Body of pancreas (tissue), 4 donors: ENCODE data around the gene RBCK1.

ENCODE experiments used
- POLR2A ChIP-seq, 3 donors: fragments of 450-650 bp; IDR thresholded peaks; one replicate each; pipeline ENCODE4 v1.6.1; 2016; ENCODE audit warnings: antibody characterized with exemption in 3 of 3, mild to moderate bottlenecking in 2 of 3
- TF ChIP-seq, protein P1 (sequence below), 7 experiments: fragments of 450-650 bp in 4 of 7; fragments of 200-600 bp in 3 of 7; sonication (generic) in 3 of 7; IDR thresholded peaks; one replicate each; pipeline ENCODE4 v1.5.1; 2016 to 2019; ENCODE audit warnings: antibody characterized with exemption in 7 of 7

DNA sequence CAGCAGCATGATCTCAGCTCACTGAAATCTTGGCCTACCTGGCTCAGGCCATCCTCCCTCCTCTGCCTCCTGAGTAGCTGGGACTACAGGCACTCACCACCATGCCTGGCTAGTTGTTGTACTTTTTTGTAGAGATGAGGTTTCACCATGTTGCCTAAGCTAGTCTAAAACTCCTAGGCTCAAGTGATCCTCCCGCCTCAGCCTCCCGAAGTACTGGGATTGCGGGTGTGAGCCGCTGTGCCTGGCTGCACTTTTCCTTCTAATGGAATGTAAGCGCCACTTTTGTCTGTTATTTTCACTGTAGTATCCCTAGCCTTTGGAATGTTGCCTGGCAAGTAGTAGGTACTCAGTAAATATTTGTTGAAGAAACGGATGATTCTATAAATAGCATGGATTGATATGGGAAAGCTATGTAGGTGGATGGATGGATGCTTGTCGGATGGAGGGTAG is 37.9 kb upstream of the RBCK1 start:
- TF ChIP-seq, protein P1, sequence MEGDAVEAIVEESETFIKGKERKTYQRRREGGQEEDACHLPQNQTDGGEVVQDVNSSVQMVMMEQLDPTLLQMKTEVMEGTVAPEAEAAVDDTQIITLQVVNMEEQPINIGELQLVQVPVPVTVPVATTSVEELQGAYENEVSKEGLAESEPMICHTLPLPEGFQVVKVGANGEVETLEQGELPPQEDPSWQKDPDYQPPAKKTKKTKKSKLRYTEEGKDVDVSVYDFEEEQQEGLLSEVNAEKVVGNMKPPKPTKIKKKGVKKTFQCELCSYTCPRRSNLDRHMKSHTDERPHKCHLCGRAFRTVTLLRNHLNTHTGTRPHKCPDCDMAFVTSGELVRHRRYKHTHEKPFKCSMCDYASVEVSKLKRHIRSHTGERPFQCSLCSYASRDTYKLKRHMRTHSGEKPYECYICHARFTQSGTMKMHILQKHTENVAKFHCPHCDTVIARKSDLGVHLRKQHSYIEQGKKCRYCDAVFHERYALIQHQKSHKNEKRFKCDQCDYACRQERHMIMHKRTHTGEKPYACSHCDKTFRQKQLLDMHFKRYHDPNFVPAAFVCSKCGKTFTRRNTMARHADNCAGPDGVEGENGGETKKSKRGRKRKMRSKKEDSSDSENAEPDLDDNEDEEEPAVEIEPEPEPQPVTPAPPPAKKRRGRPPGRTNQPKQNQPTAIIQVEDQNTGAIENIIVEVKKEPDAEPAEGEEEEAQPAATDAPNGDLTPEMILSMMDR (IDR thresholded peaks at IDR 0.05), result no peak
- TF ChIP-seq POLR2A (IDR thresholded peaks at IDR 0.05), result peak in 1 of 3 donors; percentile 27
